Natural killer cell (primary cell): ENCODE results near the gene HIGD2A. TPM values are rescaled to one million over a fixed set of nuclear protein-coding genes. Genes with fewer than 3 reads are reported as not detected.
A peak's percentile ranks its signal among the peaks of the same experiment; 100 is the strongest.

Experiments used
- ATAC-seq, 3 donors: fragments of 150-1000 bp in 2 of 3; fragments of 200-7000 bp in 1 of 3; cut with Tn5 transposase; 1 replicate in 1 of 3; 2 replicates in 2 of 3; pipeline ENCODE4 v1.10.0; 2021; ENCODE audit warnings: mild to moderate bottlenecking in 2 of 3, moderate library complexity in 2 of 3
- DNase-seq, 2 donors: peaks; one replicate each; pipeline versions ENCODE4 v3.0.0 to v3.0.0-alpha.2; 2013 to 2021; ENCODE audit warnings: mixed read lengths in 1 of 2
- H3K27ac ChIP-seq: one replicate; pipeline ENCODE4 v1.5.1; 2013; ENCODE audit warnings: mild to moderate bottlenecking, low read length
- H3K27me3 ChIP-seq: one replicate; pipeline ENCODE4 v1.6.1; 2013; ENCODE audit warnings: low read length; ENCODE audit not compliant: control insufficient read depth, insufficient read depth
- H3K36me3 ChIP-seq: one replicate; pipeline ENCODE4 v1.6.1; 2013; ENCODE audit warnings: low read length; ENCODE audit not compliant: control insufficient read depth, insufficient read depth
- H3K4me1 ChIP-seq: one replicate; pipeline ENCODE4 v1.6.1; 2013; ENCODE audit warnings: low read length; ENCODE audit not compliant: control insufficient read depth, insufficient read depth
- H3K4me3 ChIP-seq: one replicate; pipeline ENCODE4 v1.5.1; 2013; ENCODE audit warnings: low read length
- H3K9me3 ChIP-seq: one replicate; pipeline ENCODE4 v1.6.1; 2013; ENCODE audit warnings: low read length; ENCODE audit not compliant: control insufficient read depth, insufficient read depth
- H3K27ac Mint-ChIP-seq, 2 donors: one replicate each; pipeline ENCODE4 v1.8.0; 2022; ENCODE audit warnings: mild to moderate bottlenecking in 2 of 2, mixed read lengths in 2 of 2, moderate library complexity in 1 of 2
- H3K27me3 Mint-ChIP-seq, 2 donors: one replicate each; pipeline ENCODE4 v1.8.0; 2022; ENCODE audit warnings: low read depth in 2 of 2, mixed read lengths in 2 of 2
- H3K36me3 Mint-ChIP-seq: one replicate; pipeline ENCODE4 v1.8.0; 2022; ENCODE audit warnings: mixed read lengths
- H3K4me1 Mint-ChIP-seq, 2 donors: one replicate each; pipeline ENCODE4 v1.8.0; 2022; ENCODE audit warnings: mixed read lengths in 2 of 2
- H3K4me3 Mint-ChIP-seq: one replicate; pipeline ENCODE4 v1.8.0; 2022; ENCODE audit warnings: mild to moderate bottlenecking, moderate library complexity, mixed read lengths
- H3K9me3 Mint-ChIP-seq, 2 donors: one replicate each; pipeline ENCODE4 v1.8.0; 2022; ENCODE audit warnings: mixed read lengths in 2 of 2
- CTCF ChIP-seq: fragments of 200-600 bp; IDR thresholded peaks from one replicate; pipeline ENCODE4 v1.8.0; 2022; ENCODE audit warnings: antibody characterized with exemption
- WGBS: methylation state at CpG from one replicate; pipeline ENCODE4 v1.1.7; 2013; ENCODE audit warnings: missing lambda C conversion rate; ENCODE audit not compliant: insufficient coverage; 5-methylcytosine and 5-hydroxymethylcytosine counted together
- intact Hi-C: fragments of 100-400 bp; cut with micrococcal nuclease; formaldehyde crosslinking; loops from one replicate; pipeline ENCODE4 v1.14.2; 2022
- total RNA-seq, 4 donors: library from RNA; stranded (reverse); fragments of 120-200 nt in 1 of 4; gene quantifications; one replicate each; pipeline versions ENCODE4 v1.2.3 to v1.2.4, GENCODE V29; 2013 to 2022

HIGD2A gene
- 10 to 100 TPM; 83.5 to 90.2 (median 86.2) TPM for total RNA-seq
- total RNA-seq (2013), result 88.7 TPM

- ATAC-seq (peak; percentile 87 to 97 (median 89)), DNase-seq (peak; percentile 95 to 99)
- no peaks in the 10 kb centered on the region for H3K27me3 ChIP-seq
- H3K4me3 ChIP-seq, result peak within 1 kb of the TSS; percentile 93
- TF ChIP-seq CTCF, result no peak
- WGBS, result under 1% methylated on average over 47 of the region's 47 CpGs
- intact Hi-C loops, result loop anchor here (1.0 to 2.0 kb wide), 3 partner anchors 28 to 148 kb away; partner anchors contain the start of genes CLTB, FAF2 and RNF44
- Mint-ChIP-seq H3K9me3 (no peaks in the 10 kb centered on the region), H3K27me3 (no peaks in the 10 kb centered on the region), H3K36me3 (no peaks in the 10 kb centered on the region), H3K4me3 (peak within 1 kb of the TSS; percentile 99), H3K4me1 (peaks cover 34 to 36% of the 10 kb centered on the region in 2 donors), H3K27ac (peak within 1 kb of the TSS; percentile 90 to 100)
- H3K27ac ChIP-seq, result peak within 1 kb of the TSS; percentile 97
- H3K4me1 ChIP-seq, result peaks cover 20% of the 10 kb centered on the region
- no peaks in the 10 kb centered on the region for H3K9me3 ChIP-seq
- peaks cover 41% of the 10 kb centered on the region for H3K36me3 ChIP-seq
Measured at GRCh38 chr5:176388444-176389134, at the start of gene HIGD2A, which contains the start of gene NOP16. Gene HIGD2A, plus strand, starts transcription at chr5:176388751. Its CDS starts 69 bp downstream, at chr5:176388820. Gene NOP16, minus strand, starts transcription at chr5:176388598. Its CDS starts 59 bp downstream, at chr5:176388539.

GRCh38 chr5:176339304-176339703 lies 49.2 kb upstream of the HIGD2A start:
- intact Hi-C loops, result no loop called here
- no peak for TF ChIP-seq CTCF
- no peaks in the 10 kb centered on the region for H3K27me3 ChIP-seq
- H3K4me3 ChIP-seq, result no peak overlapping the region
- Mint-ChIP-seq H3K4me3 (no peak overlapping the region), H3K27me3 (no peaks in the 10 kb centered on the region), H3K9me3 (no peaks in the 10 kb centered on the region), H3K36me3 (peaks cover 20% of the 10 kb centered on the region), H3K4me1 (no peaks in the 10 kb centered on the region), H3K27ac (no peak overlapping the region)
- H3K4me1 ChIP-seq, result no peaks in the 10 kb centered on the region
- ATAC-seq (no peak), DNase-seq (no peak)
- WGBS, result 81% methylated on average over 3 of the region's 5 CpGs
- H3K27ac ChIP-seq, result no peak overlapping the region
- H3K9me3 ChIP-seq, result no peaks in the 10 kb centered on the region
- H3K36me3 ChIP-seq, result peaks cover 18% of the 10 kb centered on the region

- WGBS, result 99% methylated on average over 2 of the region's 2 CpGs
- H3K36me3 Mint-ChIP-seq, result peaks cover 13% of the 10 kb centered on the region
- no peak overlapping the region for H3K27ac Mint-ChIP-seq
- DNase-seq (no peak), ATAC-seq (no peak)
- no peaks in the 10 kb centered on the region for H3K4me1 ChIP-seq
- H3K27ac ChIP-seq, result no peak overlapping the region
- H3K9me3 ChIP-seq, result no peaks in the 10 kb centered on the region
- TF ChIP-seq CTCF, result no peak
- intact Hi-C loops, result no loop called here
- H3K4me3 ChIP-seq, result no peak overlapping the region
- H3K4me1 Mint-ChIP-seq, result no peaks in the 10 kb centered on the region
- H3K27me3 Mint-ChIP-seq, result no peaks in the 10 kb centered on the region
- peaks cover 31% of the 10 kb centered on the region for H3K36me3 ChIP-seq
- no peak overlapping the region for H3K4me3 Mint-ChIP-seq
- H3K9me3 Mint-ChIP-seq, result no peaks in the 10 kb centered on the region
- H3K27me3 ChIP-seq, result no peaks in the 10 kb centered on the region
Measured at GRCh38 chr5:176341325-176342157, 47.0 kb upstream of the HIGD2A start.
